ENCODE results near the gene INO80C.

INO80C gene, protein sequence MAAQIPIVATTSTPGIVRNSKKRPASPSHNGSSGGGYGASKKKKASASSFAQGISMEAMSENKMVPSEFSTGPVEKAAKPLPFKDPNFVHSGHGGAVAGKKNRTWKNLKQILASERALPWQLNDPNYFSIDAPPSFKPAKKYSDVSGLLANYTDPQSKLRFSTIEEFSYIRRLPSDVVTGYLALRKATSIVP

DNA sequence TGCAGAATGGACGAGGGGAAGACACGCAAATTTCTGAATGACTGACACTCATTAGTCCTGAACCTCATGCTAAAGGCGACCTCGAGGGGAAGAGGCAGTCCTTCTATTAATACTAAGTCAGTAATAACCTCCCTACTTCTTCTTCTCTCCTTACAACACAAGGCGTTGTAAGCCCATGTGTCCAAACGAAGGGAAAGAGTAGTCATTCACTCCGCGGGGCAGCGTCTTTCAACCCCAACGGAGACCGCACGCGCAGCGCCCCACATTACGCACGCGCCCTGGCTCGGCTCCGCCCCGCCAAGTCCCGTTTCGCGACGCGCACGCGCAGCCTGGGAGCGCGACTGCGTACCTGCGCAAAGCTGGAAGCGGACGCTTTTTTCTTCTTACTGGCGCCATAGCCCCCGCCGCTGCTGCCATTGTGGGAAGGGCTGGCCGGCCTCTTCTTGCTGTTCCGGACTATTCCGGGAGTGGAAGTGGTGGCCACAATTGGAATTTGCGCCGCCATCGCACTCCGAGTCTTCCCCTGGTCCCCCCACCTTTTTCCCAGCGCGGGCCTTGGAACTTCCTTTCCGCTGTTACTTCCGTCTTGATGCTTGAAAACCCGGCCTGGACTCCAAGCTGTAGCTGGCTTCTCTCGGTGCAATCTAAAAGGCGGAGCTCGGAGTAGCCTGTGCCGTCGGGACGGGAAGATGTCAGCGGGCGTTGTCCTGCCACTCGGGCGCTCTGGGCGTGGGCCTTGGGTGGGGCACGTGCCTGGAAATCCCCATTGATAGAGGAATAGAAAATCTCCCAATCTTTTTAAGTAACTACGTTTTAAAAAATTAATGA lies at the start of gene INO80C:
Gene INO80C (minus strand): TSS at position 591 of the 828 bp plus-strand sequence. CDS start 86 bp downstream, at position 505.
- TF ChIP-seq, protein P1, sequence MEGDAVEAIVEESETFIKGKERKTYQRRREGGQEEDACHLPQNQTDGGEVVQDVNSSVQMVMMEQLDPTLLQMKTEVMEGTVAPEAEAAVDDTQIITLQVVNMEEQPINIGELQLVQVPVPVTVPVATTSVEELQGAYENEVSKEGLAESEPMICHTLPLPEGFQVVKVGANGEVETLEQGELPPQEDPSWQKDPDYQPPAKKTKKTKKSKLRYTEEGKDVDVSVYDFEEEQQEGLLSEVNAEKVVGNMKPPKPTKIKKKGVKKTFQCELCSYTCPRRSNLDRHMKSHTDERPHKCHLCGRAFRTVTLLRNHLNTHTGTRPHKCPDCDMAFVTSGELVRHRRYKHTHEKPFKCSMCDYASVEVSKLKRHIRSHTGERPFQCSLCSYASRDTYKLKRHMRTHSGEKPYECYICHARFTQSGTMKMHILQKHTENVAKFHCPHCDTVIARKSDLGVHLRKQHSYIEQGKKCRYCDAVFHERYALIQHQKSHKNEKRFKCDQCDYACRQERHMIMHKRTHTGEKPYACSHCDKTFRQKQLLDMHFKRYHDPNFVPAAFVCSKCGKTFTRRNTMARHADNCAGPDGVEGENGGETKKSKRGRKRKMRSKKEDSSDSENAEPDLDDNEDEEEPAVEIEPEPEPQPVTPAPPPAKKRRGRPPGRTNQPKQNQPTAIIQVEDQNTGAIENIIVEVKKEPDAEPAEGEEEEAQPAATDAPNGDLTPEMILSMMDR (IDR thresholded peaks at IDR 0.05; ENCODE audit: low read length, missing control alignments) = no peak

DNA sequence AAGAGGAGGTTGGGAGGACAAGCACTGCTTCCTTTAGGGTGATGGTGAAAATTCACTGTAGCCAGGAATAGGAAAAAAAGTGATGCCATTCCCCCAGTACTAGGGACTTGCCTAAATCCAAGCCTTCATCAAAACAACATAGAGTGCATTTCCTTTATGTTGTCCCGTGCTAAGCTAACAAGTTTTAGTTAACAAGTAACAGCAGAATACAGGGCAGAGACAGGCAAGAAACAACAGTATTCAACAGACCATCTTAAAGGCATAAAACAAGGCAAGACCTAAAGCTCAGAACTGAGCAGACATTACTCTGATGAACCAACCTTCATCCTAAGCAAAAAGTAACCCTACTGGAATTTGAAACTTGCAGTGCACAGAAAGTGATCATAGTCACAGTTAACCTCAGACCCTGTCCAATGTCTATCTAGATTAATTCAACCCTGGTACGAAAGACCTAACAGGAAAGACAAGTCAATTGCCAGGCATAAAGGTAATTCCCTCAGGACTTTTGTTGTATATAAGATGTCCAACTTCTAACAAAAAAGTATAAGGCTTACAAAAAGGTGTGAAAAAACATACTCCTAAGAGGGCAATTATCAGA lies 49.3 kb upstream of the INO80C start:
- no peak overlapping the region for H3K4me3 ChIP-seq (replicated peaks; ENCODE audit: low read depth, low read length)
- TF ChIP-seq, protein P1 (IDR thresholded peaks at IDR 0.05; ENCODE audit: low read length, missing control alignments) = no peak
- DNase-seq (ENCODE audit: low read depth) = no peak

More for the DNA sequence above, at the start of gene INO80C:
- DNase-seq (ENCODE audit: low read depth) = peak; percentile 96
- H3K4me3 ChIP-seq (replicated peaks; ENCODE audit: low read depth, low read length) = peak within 1 kb of the TSS; percentile 87

DNA sequence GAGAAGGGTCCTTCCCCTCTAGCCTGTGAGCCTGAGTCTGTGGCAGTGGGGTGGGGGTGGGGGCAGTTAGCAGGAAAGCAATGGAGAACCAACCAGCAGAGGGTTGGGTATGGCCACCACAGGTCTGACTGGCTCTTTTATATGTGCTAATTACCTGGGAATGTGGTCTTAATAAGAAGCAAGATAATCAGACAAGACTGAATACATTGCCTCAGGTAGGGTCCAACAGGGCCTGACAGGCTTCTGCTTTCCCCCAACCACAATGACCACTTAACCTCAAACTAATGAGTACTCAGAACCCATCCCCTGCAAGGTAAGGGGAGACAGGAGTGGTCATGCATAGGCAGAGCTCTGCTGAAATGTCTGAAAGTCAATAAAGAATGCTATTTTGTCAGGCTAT lies 44.6 kb upstream of the INO80C start:
- no peak overlapping the region for H3K4me3 ChIP-seq (replicated peaks; ENCODE audit: low read depth, low read length)
- TF ChIP-seq, protein P1 (IDR thresholded peaks at IDR 0.05; ENCODE audit: low read length, missing control alignments) = no peak
- no peak for DNase-seq (ENCODE audit: low read depth)

DNA sequence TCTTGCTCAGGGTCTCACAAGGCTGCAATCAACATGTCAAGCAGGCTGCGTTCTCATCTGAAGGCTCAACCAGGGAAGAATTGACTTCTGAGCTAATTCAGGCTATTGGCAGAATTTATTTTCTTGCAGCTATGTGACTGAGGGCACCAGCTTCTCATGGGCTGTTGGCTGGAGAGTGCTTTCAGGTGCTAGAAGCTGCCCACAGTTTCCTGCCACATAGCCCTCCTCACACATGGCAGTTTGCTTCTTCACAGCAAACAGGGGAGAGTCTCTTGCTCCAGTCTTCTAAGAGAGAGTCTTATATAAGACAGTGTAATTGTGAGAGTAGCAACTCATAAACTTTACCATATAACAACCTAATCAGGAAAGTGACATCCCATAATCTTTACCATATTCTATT lies 37.5 kb upstream of the INO80C start:
- DNase-seq (ENCODE audit: low read depth) = no peak
- no peak overlapping the region for H3K4me3 ChIP-seq (replicated peaks; ENCODE audit: low read depth, low read length)
- TF ChIP-seq, protein P1 (IDR thresholded peaks at IDR 0.05; ENCODE audit: low read length, missing control alignments) = no peak

DNA sequence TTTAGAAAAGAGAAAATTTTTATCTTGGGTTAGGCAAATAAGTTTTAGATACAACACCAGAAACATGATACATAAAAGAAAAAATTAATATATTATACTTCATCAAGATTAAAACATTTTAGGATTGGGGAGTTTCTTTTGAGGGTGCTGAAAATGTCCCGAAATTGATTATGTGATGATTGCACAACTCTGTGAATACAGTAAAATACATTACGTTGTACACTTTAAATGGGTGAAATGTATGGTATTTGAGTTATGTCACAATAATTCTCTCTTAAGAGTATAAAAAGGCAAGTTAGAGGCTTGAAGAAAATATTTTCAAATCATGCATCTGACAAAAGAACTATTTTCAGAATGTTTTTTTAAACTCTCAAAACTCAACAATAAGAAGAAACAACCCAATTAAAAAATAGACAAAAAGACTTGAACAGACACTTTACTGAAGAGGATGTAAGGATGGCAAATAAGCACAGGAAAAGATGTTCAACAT lies 36.2 kb upstream of the INO80C start:
- DNase-seq (ENCODE audit: low read depth) = no peak
- TF ChIP-seq, protein P1 (IDR thresholded peaks at IDR 0.05; ENCODE audit: low read length, missing control alignments) = no peak
- H3K4me3 ChIP-seq (replicated peaks; ENCODE audit: low read depth, low read length) = no peak overlapping the region

DNA sequence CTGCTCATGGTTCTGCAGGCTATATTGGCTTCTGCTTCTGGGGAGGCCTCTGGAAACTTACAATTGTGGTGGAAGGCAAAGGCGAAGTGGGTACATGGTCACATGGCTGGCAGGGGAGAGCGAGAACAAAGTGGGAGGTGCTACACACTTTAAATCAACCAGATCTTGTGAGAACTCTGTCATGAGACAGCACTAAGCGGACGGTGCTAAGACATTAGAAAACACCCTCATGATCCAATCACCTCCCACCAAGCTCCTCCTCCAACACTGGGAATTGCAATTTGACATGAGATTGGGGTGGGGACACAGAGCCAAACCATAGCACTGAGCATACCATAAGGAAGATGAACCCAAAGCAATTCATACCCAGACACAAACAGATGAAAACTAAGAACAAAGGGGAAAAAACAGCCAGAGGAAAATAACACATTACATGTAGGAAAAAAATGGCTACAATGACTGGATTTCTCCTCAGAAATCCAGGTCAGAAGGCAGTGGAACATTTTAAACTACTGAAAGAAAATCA lies 31.1 kb upstream of the INO80C start:
- TF ChIP-seq, protein P1 (IDR thresholded peaks at IDR 0.05; ENCODE audit: low read length, missing control alignments) = no peak
- no peak for DNase-seq (ENCODE audit: low read depth)
- H3K4me3 ChIP-seq (replicated peaks; ENCODE audit: low read depth, low read length) = no peak overlapping the region

All from fibroblast of pulmonary artery (primary cell).